Measurements from ENCODE around the gene REXO1.
"Not testable (repeated sequence)": the region's sequence is repeated elsewhere in the genome, so short reads cannot be mapped to it uniquely, and the experiment has no call there.

REXO1 gene, protein sequence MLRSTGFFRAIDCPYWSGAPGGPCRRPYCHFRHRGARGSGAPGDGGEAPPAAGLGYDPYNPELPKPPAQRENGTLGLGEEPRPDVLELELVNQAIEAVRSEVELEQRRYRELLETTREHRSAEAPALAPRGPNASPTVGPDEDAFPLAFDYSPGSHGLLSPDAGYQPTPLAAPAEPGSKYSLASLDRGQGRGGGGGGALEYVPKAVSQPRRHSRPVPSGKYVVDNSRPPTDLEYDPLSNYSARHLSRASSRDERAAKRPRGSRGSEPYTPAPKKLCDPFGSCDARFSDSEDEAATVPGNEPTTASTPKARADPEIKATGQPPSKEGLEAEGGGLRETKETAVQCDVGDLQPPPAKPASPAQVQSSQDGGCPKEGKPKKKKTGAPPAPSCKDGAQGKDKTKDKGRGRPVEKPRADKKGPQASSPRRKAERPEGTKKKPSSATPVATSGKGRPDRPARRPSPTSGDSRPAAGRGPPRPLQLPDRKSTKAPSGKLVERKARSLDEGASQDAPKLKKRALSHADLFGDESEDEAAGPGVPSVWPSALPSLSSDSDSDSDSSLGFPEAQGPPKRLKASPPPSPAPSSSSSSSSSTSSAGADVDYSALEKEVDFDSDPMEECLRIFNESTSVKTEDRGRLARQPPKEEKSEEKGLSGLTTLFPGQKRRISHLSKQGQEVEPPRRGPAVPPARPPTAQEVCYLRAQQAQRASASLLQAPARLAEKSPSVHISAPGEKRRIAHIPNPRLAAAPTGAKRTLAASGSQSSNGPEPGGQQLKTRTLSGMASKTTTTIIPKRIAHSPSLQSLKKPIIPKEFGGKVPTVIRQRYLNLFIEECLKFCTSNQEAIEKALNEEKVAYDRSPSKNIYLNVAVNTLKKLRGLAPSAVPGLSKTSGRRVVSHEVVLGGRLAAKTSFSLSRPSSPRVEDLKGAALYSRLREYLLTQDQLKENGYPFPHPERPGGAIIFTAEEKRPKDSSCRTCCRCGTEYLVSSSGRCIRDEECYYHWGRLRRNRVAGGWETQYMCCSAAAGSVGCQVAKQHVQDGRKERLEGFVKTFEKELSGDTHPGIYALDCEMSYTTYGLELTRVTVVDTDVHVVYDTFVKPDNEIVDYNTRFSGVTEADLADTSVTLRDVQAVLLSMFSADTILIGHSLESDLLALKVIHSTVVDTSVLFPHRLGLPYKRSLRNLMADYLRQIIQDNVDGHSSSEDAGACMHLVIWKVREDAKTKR

DNA sequence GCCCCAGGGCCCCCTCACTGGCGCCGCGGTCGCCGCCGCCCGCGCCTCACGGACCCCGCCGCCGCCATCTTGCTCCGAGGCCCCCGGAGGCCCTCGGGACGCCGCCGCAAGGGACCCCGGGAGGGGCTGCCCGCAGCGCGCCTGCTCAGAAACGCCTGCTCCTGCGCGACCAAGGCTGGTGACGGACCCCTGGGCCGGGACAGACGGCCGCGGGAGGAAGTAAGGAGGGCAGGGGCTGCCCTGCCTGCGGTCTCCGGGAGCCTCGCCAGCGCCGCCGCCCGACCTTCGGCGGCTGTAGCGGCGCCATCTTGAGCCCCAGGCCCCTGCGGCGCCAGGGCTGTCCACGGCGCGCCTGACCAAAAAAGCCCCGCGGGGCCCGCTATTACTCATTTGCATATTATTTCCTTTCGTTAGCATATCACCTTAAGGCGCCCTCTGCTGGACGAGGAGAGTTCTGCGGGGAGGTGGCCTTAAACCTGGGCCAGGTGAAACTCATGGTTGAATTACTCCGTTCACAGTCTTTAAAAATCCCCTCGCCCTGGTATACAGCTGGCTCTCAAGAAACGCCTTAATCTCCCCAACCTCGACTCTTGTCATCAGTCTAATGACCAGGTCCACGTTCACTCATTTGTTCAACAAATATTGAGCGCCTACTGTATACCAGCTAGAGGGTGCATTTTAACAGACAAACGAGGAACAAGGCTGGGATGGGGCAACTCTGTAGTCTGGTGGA, at the start of gene REXO1:
Gene REXO1 (minus strand): TSS at position 85 of the 733 bp plus-strand sequence. CDS start 125 bp downstream, outside the sequence.
- DNase-seq = peak; percentile 93

DNA sequence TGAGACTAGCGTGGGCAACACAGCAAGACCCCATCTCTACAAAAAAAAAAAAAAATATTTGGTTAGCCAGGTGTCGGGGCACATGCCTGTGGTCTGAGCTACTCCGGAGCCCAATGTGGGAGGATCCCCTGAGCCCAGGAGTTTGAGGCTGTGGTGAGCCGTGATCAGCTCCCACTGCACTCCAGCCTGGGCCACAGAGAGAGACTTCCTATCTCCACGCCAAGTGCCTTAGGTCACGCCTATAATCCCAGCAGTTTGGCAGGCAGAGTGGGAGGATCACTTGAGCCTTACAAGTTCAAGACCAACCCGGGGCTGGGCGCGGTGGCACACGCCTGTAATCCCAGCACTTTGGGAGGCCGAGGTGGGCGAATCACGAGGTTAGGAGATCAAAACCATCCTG, 48.2 kb upstream of the REXO1 start:
- no peak for DNase-seq

DNA sequence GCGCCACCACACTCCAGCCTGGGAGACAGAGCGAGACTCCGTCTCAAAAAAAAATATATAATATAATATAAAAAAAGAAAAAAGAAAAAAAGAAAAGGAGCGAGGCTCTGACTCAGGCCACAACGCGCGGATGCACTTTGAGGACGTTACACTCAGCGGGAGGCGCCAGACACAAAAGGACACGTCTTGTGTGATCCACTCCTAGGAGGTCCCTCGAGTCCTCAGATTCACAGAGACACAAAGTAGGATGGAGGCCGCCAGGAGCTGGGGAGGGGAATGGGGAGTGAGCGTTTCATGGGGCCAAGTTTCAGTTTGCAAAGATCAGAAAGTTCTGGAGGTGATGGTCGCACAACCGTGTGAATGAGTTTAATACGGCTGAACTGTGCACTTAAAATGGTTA, 45.5 kb upstream of the REXO1 start:
- DNase-seq = no peak

DNA sequence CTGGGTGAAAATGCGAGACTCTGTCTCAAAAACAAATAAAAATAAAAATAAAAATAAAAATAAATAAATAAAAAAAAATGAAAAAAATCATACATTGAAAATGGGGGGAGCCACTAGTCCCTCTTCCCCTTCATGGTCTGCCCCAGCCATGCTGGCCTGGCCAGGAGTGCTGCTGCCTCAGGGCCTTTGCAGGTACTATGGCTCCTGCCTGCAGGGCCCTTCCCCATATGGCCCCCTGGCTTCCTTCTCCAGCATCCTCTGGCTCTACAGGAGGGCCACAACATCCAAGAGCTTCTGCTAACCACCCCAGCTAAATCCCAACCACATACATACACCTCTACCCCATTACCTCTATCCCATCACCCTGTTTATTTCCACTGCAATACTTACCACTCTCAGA, 41.6 kb upstream of the REXO1 start:
- no peak for DNase-seq

DNA sequence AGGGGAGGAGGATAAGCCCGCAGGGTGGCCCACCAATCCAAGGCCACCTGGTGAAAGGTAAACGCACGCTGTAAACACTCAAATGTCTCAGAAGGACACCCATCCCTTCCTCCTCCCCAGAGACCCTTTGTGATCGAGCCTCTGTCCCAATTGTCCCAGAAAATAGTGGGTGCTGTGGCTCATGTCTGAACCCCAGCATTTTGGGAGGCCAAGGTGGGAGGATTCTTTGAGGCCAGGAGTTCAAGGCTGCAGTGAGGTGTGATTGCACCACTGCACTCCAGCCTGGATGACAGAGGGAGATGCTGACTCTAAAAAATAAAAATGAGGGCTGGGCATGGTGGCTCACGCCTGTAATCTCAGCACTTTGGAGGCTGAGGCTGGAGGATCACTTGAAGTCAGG, 40.1 kb upstream of the REXO1 start:
- DNase-seq = no peak

DNA sequence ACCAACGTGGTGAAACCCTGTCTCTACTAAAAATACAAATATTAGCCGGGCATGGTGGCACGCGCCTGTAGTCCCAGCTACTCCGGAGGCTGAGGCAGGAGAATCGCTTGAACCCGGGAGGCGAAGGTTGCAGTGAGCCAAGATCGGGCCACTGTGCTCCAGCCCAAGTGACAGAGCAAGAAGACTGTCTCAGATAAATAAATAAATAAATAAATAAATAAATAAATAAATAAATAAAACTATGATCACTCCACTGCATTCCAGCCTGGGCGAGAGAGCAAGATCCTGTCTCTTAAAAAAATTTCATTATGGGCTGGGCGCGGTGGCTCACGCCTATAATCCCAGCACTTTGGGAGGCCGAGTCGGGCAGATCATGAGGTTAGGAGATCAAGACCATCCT, 38.1 kb upstream of the REXO1 start:
- not testable (repeated sequence) for DNase-seq

DNA sequence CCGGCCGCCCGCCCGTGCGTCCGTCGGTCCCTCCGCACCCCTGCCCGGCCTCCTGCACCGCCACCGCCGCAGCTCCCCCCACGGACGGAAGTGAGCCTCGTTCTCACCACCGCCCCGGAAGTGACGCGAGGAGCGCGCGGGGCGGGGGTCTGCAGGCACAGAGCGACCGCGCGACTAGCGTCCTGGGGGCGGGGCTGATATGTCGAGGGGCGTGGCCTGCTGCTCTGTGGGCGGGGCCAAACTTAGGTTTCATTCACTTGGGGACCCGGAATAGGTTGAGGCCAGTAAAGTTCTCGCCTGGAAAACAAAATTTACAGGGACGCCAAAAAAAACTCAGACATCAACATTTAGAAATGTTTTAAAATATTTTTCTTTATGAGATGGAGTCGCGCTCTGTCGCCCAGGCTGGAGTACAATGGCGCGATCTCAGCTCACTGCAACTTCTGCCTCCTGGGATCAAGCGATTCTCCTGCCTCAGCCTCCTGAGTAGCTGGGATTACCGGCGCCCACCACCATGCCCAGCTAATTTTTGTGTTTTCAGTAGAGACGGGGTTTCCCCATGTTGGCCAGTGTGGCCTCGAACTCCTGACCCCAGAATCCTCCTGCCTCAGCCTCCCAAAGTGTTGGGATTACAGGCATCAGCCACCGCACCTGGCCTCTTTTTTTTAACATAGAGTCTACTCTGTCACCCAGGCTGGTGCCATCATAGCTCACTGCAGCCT, 37.3 kb upstream of the REXO1 start, which contains the start of gene ABHD17A:
Gene ABHD17A (minus strand): TSS at position 99 of the 722 bp plus-strand sequence. CDS start 3,930 bp downstream, outside the sequence.
- peak; percentile 90 for DNase-seq

DNA sequence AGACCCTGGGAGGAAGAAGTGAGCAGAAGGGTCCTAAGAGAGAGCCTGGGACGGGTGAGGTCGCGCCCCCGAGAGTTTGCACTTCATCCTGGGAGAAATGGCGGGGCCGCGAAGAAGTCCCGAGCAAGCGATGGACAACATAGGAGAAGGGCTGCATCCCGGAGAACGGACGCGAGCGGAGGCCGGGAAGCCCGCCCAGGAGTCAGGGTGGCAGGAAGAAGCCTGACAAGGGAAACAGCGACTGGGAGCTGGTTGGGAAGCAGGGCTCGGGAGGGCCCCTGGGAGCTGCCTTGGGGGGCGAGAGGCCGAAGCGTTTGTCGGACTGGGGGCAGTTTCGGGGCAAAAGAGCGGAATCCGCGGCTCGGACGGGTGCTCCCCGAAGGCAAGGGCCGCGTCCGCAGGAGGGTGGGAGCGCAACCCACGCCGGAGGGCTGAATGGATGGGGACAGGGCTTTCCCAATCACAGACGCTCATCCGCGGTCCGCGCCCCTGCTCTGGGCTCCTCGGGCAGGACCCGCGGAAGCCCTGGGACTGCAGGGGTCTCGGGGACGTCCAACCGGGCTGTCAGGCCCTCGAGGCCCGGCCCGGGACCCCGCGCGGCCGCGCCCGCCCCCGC, 36.5 kb upstream of the REXO1 start:
- DNase-seq = no peak

DNA sequence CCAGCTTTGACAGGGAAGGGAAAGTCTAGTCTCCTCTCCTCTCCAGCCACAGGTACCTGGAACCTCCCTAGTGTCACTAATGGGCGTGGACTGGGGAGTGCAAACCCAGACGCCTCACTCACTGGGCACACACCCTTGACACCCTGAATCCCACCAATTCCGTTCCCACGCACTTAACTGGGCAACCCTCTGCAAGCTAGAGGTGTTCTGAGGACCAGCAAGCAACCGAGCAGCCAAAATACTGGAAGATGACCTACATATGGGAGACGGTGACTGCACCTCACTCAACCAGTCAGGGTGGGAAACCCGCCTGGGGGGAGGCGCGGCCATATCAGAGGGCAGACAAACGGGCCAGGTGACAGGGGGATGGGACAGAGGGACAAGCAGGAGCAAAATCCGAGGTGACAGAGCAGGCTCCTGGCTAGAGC, 36.0 kb upstream of the REXO1 start:
- no peak for DNase-seq

DNA sequence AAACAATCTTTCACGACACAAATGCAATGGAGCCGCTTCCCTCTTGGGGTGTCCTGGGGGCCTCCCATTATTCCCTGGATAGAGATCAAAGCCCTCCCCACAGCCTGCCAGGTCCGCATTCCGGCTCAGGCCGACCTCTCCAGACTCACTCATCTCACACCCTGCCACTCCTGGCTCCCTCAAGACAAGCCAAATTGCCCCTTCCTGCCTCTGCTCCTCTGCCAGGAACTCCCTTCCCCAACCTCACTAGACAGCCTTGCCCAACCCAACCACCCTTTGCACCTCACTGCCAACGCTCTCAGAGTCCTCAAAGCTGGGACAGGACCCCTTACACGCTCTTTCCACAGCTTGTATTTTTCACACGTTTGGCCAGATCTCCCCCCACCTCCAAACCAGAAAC, 35.5 kb upstream of the REXO1 start:
- DNase-seq = no peak

DNA sequence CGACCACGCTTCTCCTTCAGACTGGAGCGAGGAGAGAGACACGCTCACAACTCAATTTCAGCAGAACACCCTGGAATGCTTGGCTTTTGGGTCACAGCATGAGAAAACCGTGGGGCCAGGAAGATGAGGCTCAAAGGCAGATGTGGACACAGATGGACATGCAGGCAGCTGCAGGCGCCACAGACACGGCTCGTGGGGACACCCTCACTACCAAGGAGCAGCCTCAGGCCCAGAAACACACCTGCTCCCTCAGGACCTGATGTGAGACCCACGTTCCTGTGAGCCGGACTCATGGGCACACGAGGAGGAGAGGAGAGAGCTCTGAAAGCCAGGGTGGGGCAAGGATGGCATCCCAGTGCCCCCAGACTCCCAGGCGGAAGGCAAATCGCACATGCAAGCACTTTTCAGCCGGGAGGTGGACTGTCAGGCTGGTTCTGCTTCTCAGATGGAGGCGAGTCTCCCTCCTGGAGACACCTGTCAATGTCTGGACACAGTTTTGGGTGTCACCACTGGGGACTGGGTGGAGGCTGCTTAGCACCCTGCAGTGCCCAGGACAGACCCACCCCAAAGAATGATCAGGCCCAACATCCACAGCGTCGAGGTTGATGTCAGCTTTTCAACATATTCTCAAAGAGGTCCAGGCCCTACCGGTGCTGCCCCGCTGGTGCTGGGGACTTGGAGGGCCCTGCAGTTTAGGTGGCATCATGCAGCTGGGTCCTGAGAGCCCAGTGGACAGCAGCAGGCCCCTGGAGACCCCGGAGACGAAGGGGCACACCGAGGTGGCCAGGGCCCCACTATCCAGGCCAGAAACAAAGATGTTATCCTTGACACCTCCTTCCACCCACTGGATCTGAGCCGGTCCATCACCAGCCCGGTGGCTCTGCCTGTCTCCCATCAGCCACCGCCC, 34.8 kb upstream of the REXO1 start:
- DNase-seq = no peak

DNA sequence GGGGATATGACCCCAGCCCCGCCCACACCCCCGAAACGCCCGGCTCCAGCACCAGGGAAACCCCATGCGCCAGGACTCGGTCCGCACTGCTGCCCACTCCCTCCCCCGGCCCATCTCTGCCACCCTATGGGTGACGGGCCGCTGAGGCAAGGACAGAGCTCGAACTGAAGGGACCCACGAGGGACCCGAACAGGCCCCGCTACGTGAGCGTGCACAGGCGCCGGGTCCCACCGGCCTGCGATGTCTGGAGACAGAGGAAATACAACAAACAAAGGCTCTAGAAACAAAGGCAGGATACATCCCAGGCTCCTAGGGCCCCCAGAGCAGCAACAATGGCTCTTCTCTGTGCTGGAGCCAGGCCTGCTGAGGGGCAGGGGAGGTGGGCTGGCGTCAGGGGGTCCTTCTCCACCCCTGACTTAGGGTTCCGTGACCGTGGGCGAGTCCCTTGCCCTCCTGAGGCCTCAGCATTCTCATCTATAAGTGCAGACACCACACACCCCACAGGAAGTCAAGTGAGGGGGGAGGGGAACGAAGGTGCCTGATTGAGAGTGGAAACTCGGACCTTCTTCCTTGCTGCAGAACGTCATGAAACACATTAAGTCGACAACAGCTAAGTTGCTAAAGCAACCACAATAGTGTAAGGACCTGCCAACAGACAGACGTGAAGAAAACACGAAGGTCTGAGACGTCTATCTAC, 34.0 kb upstream of the REXO1 start:
- no peak for DNase-seq

DNA sequence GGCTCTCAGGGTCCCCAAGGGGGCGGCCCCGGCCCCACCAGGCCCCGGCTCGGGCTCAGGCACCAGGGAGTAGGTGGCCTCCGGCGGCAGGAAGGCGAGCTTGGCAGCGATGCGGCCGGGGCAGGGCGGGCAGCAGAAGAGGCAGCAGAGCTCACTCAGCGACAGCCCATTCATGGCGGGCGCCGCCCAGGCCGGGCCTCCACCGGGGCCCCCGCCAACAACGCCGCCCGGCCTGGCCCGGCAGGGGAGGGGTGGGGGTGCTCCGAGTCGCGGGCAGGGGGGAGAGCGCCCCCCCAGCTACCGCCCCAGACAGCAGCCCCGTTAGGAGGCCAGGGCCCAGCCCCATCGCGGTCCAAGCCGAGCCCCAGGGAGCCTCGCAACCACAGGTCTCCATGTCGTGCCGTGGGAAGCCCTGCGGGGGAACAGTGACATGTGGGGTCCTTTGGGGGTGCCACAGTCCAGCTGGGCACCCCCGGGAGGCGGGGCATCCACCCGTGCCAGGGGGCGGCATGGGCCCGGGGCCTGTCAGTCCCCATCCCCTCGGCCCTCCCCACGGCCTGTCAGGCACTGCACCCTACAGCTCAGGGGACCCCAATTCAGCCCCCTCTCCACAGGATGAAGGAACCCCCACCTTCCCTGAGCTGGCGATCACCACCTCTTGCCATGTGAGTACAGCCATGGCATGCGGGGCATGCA, 33.3 kb upstream of the REXO1 start:
- not testable (repeated sequence) for DNase-seq

DNA sequence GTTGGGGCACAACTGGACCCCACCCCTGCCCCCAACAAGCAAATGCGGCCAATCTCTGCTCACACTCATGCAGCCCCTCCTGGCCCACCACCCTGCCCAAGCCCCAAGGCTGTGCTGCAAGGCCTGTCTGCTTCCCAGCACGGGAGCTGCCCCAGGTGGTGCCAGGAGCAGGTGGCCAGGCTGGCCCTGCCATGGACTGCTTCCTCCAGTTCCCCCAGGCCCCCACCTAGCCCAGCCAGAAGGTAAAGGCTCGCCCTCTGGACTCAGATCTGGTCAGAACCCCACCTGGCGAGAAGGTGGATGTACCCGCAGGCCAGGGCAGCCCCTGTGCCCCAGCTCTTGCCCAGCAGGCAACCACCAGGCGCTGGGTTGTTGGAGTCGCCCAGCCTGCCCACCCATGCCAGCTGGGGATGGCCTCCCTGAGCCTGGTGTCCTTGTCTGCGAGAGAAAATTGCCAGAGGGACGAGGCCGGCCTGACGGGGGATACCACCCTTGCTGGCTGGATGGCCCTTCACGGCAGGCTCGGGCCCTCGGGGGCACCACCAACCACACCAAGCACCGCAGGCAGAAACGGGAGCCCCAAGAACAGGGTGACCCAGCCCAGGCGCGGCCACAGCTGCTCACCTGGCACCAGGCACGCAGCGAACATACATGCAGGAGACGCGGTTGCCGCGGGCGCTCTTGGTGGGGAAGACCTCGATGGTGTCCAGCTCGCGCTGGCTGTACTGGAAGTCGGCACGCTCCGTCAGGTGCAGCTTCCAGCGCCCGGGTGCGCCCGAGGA, 32.5 kb upstream of the REXO1 start:
- DNase-seq = no peak

DNA sequence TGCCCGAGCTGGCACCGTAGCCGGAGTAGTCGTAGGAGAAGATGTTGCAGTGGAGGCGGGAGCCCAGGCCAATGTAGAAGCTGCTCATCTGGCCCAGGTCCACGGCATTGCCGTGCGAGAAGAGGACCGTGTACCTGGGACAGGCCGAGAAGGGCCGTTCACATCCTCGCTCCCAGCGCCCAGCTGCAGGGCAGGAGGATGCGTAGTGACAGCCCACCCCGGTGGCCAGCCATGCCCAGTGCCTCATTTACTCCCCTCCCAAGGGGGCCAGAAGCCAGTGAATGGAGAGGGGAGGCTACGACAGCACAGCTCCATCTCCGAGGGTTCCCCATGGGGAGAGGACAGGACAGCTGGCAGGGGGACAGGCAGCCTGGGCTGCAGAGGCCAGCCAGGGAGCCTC, 31.7 kb upstream of the REXO1 start:
- DNase-seq = not testable (repeated sequence)

DNA sequence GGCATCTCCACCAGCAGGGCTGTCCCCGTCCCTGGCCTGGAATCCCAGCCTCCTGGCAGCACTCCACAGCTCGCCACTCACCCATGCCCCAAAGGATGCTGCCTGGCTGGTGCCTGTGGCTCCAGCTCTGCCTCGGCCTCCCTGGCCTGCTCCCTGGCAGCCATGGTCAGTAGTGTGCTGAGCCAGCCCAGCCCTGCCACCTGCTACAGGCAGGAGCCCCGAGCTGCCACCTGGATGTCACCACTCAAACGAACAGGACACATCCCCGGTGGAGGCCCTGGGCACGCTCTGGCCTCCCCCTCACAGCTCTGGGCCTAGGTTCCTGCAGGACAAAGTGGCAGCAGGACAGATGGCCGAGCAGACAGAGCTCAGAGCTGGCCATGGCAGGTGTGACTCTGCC, 30.3 kb upstream of the REXO1 start:
- not testable (repeated sequence) for DNase-seq

DNA sequence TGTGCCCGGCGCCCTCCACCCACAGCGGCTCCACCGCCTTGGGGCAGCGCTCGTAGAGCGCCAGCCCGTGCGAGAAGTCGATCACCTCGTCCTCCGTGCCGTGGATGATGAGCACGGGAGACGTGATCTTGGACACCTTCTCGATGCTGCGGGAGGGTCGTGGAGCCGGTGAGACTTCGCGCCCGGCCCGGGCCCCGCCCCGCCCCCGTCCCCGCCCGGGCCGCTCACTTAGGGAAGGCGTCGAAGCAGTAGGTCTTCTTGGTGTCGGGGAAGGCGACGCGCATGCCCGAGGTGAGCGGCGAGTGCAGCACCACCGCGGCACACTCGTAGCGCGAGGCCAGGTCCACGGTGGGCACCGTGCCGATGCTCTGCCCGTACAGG, 29.0 kb upstream of the REXO1 start:
- DNase-seq = not testable (repeated sequence)

Data from NCI-H2029 (cell line).